Measurements from ENCODE around the gene PCNX2.

Gene PCNX2

GRCh38 chr1:233215135-233215760 is 80.3 kb downstream of the PCNX2 start:
- TF ChIP-seq TCF4 (CRISPR knock-in tag; IDR thresholded peaks at IDR 0.05; ENCODE audit: borderline replicate concordance) = no peak
- no peak for TF ChIP-seq ZNF70 (CRISPR knock-in tag; IDR thresholded peaks at IDR 0.05)
- TF ChIP-seq RARB (CRISPR knock-in tag; IDR thresholded peaks at IDR 0.05) = no peak
- no peak for TF ChIP-seq ISL1 (CRISPR knock-in tag; IDR thresholded peaks at IDR 0.05)
- TF ChIP-seq BACH2 (CRISPR knock-in tag; IDR thresholded peaks at IDR 0.05; ENCODE audit: borderline replicate concordance) = no peak
- TF ChIP-seq ESRRG (CRISPR knock-in tag; IDR thresholded peaks at IDR 0.05) = no peak
- TF ChIP-seq, protein P1, sequence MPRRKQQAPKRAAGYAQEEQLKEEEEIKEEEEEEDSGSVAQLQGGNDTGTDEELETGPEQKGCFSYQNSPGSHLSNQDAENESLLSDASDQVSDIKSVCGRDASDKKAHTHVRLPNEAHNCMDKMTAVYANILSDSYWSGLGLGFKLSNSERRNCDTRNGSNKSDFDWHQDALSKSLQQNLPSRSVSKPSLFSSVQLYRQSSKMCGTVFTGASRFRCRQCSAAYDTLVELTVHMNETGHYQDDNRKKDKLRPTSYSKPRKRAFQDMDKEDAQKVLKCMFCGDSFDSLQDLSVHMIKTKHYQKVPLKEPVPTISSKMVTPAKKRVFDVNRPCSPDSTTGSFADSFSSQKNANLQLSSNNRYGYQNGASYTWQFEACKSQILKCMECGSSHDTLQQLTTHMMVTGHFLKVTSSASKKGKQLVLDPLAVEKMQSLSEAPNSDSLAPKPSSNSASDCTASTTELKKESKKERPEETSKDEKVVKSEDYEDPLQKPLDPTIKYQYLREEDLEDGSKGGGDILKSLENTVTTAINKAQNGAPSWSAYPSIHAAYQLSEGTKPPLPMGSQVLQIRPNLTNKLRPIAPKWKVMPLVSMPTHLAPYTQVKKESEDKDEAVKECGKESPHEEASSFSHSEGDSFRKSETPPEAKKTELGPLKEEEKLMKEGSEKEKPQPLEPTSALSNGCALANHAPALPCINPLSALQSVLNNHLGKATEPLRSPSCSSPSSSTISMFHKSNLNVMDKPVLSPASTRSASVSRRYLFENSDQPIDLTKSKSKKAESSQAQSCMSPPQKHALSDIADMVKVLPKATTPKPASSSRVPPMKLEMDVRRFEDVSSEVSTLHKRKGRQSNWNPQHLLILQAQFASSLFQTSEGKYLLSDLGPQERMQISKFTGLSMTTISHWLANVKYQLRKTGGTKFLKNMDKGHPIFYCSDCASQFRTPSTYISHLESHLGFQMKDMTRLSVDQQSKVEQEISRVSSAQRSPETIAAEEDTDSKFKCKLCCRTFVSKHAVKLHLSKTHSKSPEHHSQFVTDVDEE (CRISPR knock-in tag; IDR thresholded peaks at IDR 0.05) = no peak
- TF ChIP-seq CSDC2 (CRISPR knock-in tag; IDR thresholded peaks at IDR 0.05) = no peak
- TF ChIP-seq PATZ1 (CRISPR knock-in tag; IDR thresholded peaks at IDR 0.05; ENCODE audit: borderline replicate concordance) = no peak
- TF ChIP-seq ZFP3 (CRISPR knock-in tag; IDR thresholded peaks at IDR 0.05) = no peak
- TF ChIP-seq TOX (CRISPR knock-in tag; IDR thresholded peaks at IDR 0.05; ENCODE audit: borderline replicate concordance) = no peak
- no peak for TF ChIP-seq ZNF8 (CRISPR knock-in tag; IDR thresholded peaks at IDR 0.05)
- TF ChIP-seq SNAI2 (CRISPR knock-in tag; IDR thresholded peaks at IDR 0.05) = no peak
- TF ChIP-seq POU6F1 (CRISPR knock-in tag; IDR thresholded peaks at IDR 0.05; ENCODE audit: borderline replicate concordance, low read depth) = no peak
- TF ChIP-seq PPARA (CRISPR knock-in tag; IDR thresholded peaks at IDR 0.05; ENCODE audit: borderline replicate concordance) = no peak
- no peak for TF ChIP-seq OSR1 (CRISPR knock-in tag; IDR thresholded peaks at IDR 0.05)
- no peak for TF ChIP-seq ARNTL (CRISPR knock-in tag; IDR thresholded peaks at IDR 0.05; ENCODE audit: borderline replicate concordance, low read depth)
- no peak for ATAC-seq

- ATAC-seq = no peak
- TF ChIP-seq TOX (CRISPR knock-in tag; IDR thresholded peaks at IDR 0.05; ENCODE audit: borderline replicate concordance) = no peak
- no peak for TF ChIP-seq ZNF565 (CRISPR knock-in tag; conservative IDR thresholded peaks at IDR 0.05; ENCODE audit: low read depth)
- no peak for TF ChIP-seq TCF4 (CRISPR knock-in tag; IDR thresholded peaks at IDR 0.05; ENCODE audit: borderline replicate concordance)
- TF ChIP-seq ESRRG (CRISPR knock-in tag; IDR thresholded peaks at IDR 0.05) = no peak
- TF ChIP-seq ISL1 (CRISPR knock-in tag; IDR thresholded peaks at IDR 0.05) = no peak
- no peak for TF ChIP-seq SNAI2 (CRISPR knock-in tag; IDR thresholded peaks at IDR 0.05)
- TF ChIP-seq, protein P1 (CRISPR knock-in tag; IDR thresholded peaks at IDR 0.05) = no peak
- no peak for TF ChIP-seq ZNF8 (CRISPR knock-in tag; IDR thresholded peaks at IDR 0.05)
- no peak for TF ChIP-seq ZFP30 (CRISPR knock-in tag; IDR thresholded peaks at IDR 0.05)
- no peak for TF ChIP-seq BACH2 (CRISPR knock-in tag; IDR thresholded peaks at IDR 0.05; ENCODE audit: borderline replicate concordance)
- TF ChIP-seq PATZ1 (CRISPR knock-in tag; IDR thresholded peaks at IDR 0.05; ENCODE audit: borderline replicate concordance) = no peak
- no peak for TF ChIP-seq ZNF70 (CRISPR knock-in tag; IDR thresholded peaks at IDR 0.05)
- no peak for TF ChIP-seq OSR1 (CRISPR knock-in tag; IDR thresholded peaks at IDR 0.05)
These were observed 83.9 kb downstream of the PCNX2 start for GRCh38 chr1:233211595-233211994.
